SHP77 treated with DMSO at 0.1 percent for 48 hours (cell line): ENCODE measurements around the gene TMC4.
"Not testable (repeated sequence)": the region's sequence is repeated elsewhere in the genome, so short reads cannot be mapped to it uniquely, and the experiment has no call there.

Source experiments
- DNase-seq: peaks from one replicate; lab custom pipeline; 2025; lab: John Stamatoyannopoulos, UW

The TMC4 gene

GRCh38 chr19:54204767-54205468 is 32.0 kb upstream of the TMC4 start:
- DNase-seq: no peak

- no peak for DNase-seq
These were observed 30.2 kb upstream of the TMC4 start for GRCh38 chr19:54203151-54203611.

GRCh38 chr19:54201980-54202379 is 29.0 kb upstream of the TMC4 start:
- DNase-seq: no peak

- DNase-seq: no peak
These were observed 28.3 kb upstream of the TMC4 start for GRCh38 chr19:54201172-54201701.

GRCh38 chr19:54199401-54199800 is 26.4 kb upstream of the TMC4 start:
- DNase-seq: no peak

- no peak for DNase-seq
These were observed 24.2 kb upstream of the TMC4 start for GRCh38 chr19:54197121-54197520.

GRCh38 chr19:54196536-54196935 is 23.6 kb upstream of the TMC4 start:
- DNase-seq: no peak

GRCh38 chr19:54194463-54194862 is 21.5 kb upstream of the TMC4 start:
- DNase-seq: not testable (repeated sequence)

GRCh38 chr19:54193011-54193410 is 20.1 kb upstream of the TMC4 start:
- no peak for DNase-seq

GRCh38 chr19:54191811-54192453 is 19.0 kb upstream of the TMC4 start:
- DNase-seq: no peak

GRCh38 chr19:54191011-54191810 is 18.3 kb upstream of the TMC4 start, which contains the start of gene TSEN34:
Gene TSEN34, plus strand, starts transcription at chr19:54191308. Its CDS starts 57 bp downstream, at chr19:54191365.
- peak; percentile 80 for DNase-seq

- DNase-seq: peak; percentile 92
These were observed 17.6 kb upstream of the TMC4 start for GRCh38 chr19:54190503-54191010.

- peak; percentile 97 for DNase-seq
These were observed 17.0 kb upstream of the TMC4 start for GRCh38 chr19:54189735-54190502.

- DNase-seq: no peak
These were observed 16.3 kb upstream of the TMC4 start, which contains the start of gene MBOAT7 for GRCh38 chr19:54189145-54189734. Gene MBOAT7, minus strand, starts transcription at chr19:54189580. Its CDS starts 1,072 bp downstream, at chr19:54188508.

GRCh38 chr19:54188215-54188871 is 15.4 kb upstream of the TMC4 start:
- DNase-seq: no peak

- DNase-seq: no peak
These were observed 14.0 kb upstream of the TMC4 start for GRCh38 chr19:54186934-54187381.

GRCh38 chr19:54186351-54186750 is 13.4 kb upstream of the TMC4 start:
- no peak for DNase-seq

- no peak for DNase-seq
These were observed 10.5 kb upstream of the TMC4 start for GRCh38 chr19:54183431-54183830.

GRCh38 chr19:54181894-54182293 is 8.9 kb upstream of the TMC4 start:
- DNase-seq: not testable (repeated sequence)

GRCh38 chr19:54180691-54181091 is 7.7 kb upstream of the TMC4 start:
- DNase-seq: no peak
